ENCODE data around the gene FSIP2. TPM values are rescaled to one million over a fixed set of nuclear protein-coding genes. Genes with fewer than 3 reads are reported as not detected.

FSIP2 gene
- total RNA-seq, 2 donors from 2014 or later = 1.2 to 2.4 TPM

DNA sequence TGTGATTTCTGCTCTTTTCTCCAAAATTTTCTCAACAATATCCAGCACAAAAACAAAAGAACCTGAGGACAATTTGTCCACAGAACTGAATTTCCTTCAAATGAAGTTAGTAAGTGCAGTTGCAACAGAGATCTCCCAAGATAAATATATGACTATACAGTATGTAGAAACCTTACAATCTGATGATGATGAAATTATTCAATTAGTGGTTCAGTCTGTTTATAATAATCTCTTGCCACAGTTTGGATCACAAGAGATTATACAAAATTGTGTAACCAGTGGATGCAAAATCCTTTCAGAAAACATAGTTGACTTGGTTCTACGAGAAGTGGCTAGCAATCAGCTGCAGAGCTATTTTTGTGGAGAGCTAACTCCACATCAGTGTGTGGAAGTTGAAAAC is 68.7 kb downstream of the FSIP2 start:
- ATAC-seq (ENCODE audit: insufficient number of reproducible peaks, low FRiP score, low read depth) (no peak), DNase-seq (ENCODE audit: low spot score) (no peak)
- Histone ChIP-seq H3K9me3 (no peaks in the 10 kb centered on the region), H3K4me3 (no peak overlapping the region), H3K27me3 (replicated peaks; ENCODE audit: insufficient read depth) (no peaks in the 10 kb centered on the region), H3K4me1 (ENCODE audit: control insufficient read depth in 1 of 2, low read depth in 2 of 2) (no peaks in the 10 kb centered on the region), H3K36me3 (no peaks in the 10 kb centered on the region), H3K27ac (no peak overlapping the region)
- TF ChIP-seq, protein P1, sequence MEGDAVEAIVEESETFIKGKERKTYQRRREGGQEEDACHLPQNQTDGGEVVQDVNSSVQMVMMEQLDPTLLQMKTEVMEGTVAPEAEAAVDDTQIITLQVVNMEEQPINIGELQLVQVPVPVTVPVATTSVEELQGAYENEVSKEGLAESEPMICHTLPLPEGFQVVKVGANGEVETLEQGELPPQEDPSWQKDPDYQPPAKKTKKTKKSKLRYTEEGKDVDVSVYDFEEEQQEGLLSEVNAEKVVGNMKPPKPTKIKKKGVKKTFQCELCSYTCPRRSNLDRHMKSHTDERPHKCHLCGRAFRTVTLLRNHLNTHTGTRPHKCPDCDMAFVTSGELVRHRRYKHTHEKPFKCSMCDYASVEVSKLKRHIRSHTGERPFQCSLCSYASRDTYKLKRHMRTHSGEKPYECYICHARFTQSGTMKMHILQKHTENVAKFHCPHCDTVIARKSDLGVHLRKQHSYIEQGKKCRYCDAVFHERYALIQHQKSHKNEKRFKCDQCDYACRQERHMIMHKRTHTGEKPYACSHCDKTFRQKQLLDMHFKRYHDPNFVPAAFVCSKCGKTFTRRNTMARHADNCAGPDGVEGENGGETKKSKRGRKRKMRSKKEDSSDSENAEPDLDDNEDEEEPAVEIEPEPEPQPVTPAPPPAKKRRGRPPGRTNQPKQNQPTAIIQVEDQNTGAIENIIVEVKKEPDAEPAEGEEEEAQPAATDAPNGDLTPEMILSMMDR (IDR thresholded peaks at IDR 0.05) = no peak

DNA sequence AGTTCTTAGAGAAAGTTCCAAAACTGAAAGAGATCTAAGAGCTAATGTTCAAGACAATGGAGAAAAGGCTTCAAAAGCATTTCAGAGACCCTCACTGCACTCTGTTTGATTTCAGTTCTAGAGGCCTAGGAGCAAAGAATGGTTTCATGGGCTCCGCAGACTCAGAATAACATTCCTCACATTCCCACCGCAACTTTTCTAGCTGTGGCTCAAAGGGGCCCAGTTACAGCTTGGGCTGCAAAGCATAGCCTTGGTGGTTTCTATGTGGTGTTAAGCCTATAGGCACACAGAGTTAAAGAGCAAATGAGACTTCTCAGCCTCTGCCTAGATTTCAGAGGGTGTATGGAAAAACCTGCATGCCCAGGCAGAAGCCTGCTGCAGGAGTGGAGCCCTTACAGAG is 73.0 kb downstream of the FSIP2 start:
- Histone ChIP-seq H3K27me3 (replicated peaks; ENCODE audit: insufficient read depth) (no peaks in the 10 kb centered on the region), H3K36me3 (no peaks in the 10 kb centered on the region), H3K27ac (no peak overlapping the region), H3K4me3 (no peak overlapping the region), H3K4me1 (ENCODE audit: control insufficient read depth in 1 of 2, low read depth in 2 of 2) (no peaks in the 10 kb centered on the region), H3K9me3 (no peaks in the 10 kb centered on the region)
- TF ChIP-seq, protein P1 (IDR thresholded peaks at IDR 0.05) = no peak
- DNase-seq (ENCODE audit: low spot score) = no peak
- ATAC-seq (ENCODE audit: insufficient number of reproducible peaks, low FRiP score, low read depth) = no peak

DNA sequence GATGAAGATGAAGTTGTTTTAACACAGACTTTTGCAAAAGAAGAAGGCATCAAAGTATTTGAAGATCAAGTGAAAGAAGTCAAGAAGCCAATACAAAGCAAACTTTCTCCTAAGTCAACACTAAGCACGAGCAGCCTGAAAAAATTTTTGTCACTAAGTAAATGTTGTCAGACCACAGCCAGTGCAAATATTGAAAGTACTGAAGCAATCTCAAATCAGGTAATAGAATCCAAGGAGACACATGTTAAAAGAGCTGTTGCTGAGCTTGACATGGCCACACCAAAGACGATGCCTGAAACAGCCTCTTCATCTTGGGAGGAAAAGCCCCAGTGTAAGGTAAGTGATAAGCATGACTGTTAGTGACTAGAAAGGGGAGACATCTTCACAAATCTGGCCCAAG is 75.1 kb downstream of the FSIP2 start:
- no peaks in the 10 kb centered on the region for H3K4me1 ChIP-seq (ENCODE audit: control insufficient read depth in 1 of 2, low read depth in 2 of 2)
- H3K27ac ChIP-seq = no peak overlapping the region
- no peak for ATAC-seq (ENCODE audit: insufficient number of reproducible peaks, low FRiP score, low read depth)
- no peaks in the 10 kb centered on the region for H3K27me3 ChIP-seq (replicated peaks; ENCODE audit: insufficient read depth)
- no peaks in the 10 kb centered on the region for H3K36me3 ChIP-seq
- TF ChIP-seq, protein P1 (IDR thresholded peaks at IDR 0.05) = no peak
- H3K4me3 ChIP-seq = no peak overlapping the region
- DNase-seq (ENCODE audit: low spot score) = no peak
- peaks cover 4% of the 10 kb centered on the region for H3K9me3 ChIP-seq

DNA sequence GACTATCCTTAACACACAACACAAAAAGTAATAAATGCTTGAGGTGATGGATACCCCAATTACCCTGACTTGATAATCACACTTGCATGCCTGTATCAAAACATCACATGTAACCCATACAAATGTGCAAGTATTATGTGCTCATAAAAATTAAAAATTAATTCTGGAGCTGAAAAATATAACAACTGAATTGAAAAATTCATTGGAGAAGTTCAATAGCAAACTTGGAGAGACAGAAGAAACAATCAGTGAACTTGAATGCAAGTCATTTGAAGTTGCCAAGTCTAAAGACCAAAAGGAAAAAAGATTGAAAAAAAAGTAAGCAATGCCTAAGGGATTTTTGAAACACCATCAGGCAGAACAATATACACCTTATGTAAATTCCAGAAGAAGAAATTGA is 79.4 kb downstream of the FSIP2 start:
- ATAC-seq (ENCODE audit: insufficient number of reproducible peaks, low FRiP score, low read depth) (no peak), DNase-seq (ENCODE audit: low spot score) (no peak)
- Histone ChIP-seq H3K36me3 (no peaks in the 10 kb centered on the region), H3K9me3 (peaks cover 4% of the 10 kb centered on the region), H3K27me3 (replicated peaks; ENCODE audit: insufficient read depth) (no peaks in the 10 kb centered on the region), H3K27ac (no peak overlapping the region), H3K4me3 (no peak overlapping the region), H3K4me1 (ENCODE audit: control insufficient read depth in 1 of 2, low read depth in 2 of 2) (no peaks in the 10 kb centered on the region)
- TF ChIP-seq, protein P1 (IDR thresholded peaks at IDR 0.05) = no peak

DNA sequence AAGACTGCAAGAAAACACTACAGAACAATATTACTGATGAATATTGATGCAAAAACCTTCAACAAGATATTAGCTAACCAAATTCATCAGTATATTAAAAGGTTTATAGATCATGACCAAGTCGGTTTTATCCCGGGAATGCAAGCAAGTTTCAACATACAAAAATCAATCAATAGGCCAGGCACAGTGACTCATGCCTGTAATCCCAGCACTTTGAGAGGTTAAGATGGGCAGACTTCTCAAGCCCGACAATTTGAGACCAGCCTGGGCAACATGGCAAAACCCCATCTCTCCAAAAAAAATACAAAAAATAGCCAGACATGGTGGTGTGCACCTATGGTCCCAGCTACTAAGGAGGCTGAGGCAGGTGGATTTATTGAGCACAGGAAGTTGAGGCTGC is 82.9 kb downstream of the FSIP2 start:
- ATAC-seq (ENCODE audit: insufficient number of reproducible peaks, low FRiP score, low read depth) = no peak
- no peak for DNase-seq (ENCODE audit: low spot score)
- H3K36me3 ChIP-seq = no peaks in the 10 kb centered on the region
- no peak overlapping the region for H3K27ac ChIP-seq
- H3K4me1 ChIP-seq (ENCODE audit: control insufficient read depth in 1 of 2, low read depth in 2 of 2) = no peaks in the 10 kb centered on the region
- peaks cover 4% of the 10 kb centered on the region for H3K9me3 ChIP-seq
- TF ChIP-seq, protein P1 (IDR thresholded peaks at IDR 0.05) = no peak
- no peak overlapping the region for H3K4me3 ChIP-seq
- H3K27me3 ChIP-seq (replicated peaks; ENCODE audit: insufficient read depth) = no peaks in the 10 kb centered on the region
